GM19395 (cell line): Measurements from ENCODE around the gene SCAMP5.
A peak's percentile ranks its signal among the peaks of the same experiment; 100 is the strongest.

Source experiments
- ATAC-seq: cut with Tn5 transposase; IDR thresholded peaks from one replicate; pipeline ENCODE4 v1.9.1; 2021; ENCODE audit warnings: mild to moderate bottlenecking, moderate library complexity; ENCODE audit not compliant: unreplicated experiment

The SCAMP5 gene

GRCh38 chr15:74995182-74995778 lies at the start of gene SCAMP5:
Gene SCAMP5, plus strand, starts transcription at chr15:74995563. Its CDS starts 16,277 bp downstream, at chr15:75011840.
- ATAC-seq: peak; percentile 67

- no peak for ATAC-seq
Measured at GRCh38 chr15:74950078-74950908, 45.1 kb upstream of the SCAMP5 start.

GRCh38 chr15:74951006-74951405 lies 44.4 kb upstream of the SCAMP5 start:
- no peak for ATAC-seq

- no peak for ATAC-seq
Measured at GRCh38 chr15:74954515-74954914, 40.8 kb upstream of the SCAMP5 start.

GRCh38 chr15:74955017-74955416 lies 40.3 kb upstream of the SCAMP5 start:
- no peak for ATAC-seq

- ATAC-seq: peak; percentile 57
Measured at GRCh38 chr15:74955796-74956647, 39.3 kb upstream of the SCAMP5 start.

GRCh38 chr15:74956648-74957475 lies 38.5 kb upstream of the SCAMP5 start, which contains the start of gene RPP25:
Gene RPP25, minus strand, starts transcription at chr15:74956772. Its CDS starts 189 bp downstream, at chr15:74956583.
- peak; percentile 81 for ATAC-seq

GRCh38 chr15:74957476-74958035 lies 37.8 kb upstream of the SCAMP5 start:
- ATAC-seq: no peak

GRCh38 chr15:74958320-74958907 lies 36.9 kb upstream of the SCAMP5 start:
- ATAC-seq: no peak

GRCh38 chr15:74958908-74959585 lies 36.3 kb upstream of the SCAMP5 start:
- ATAC-seq: no peak

- no peak for ATAC-seq
Measured at GRCh38 chr15:74959586-74959939, 35.8 kb upstream of the SCAMP5 start.

- ATAC-seq: no peak
Measured at GRCh38 chr15:74960286-74960685, 35.1 kb upstream of the SCAMP5 start.

GRCh38 chr15:74960995-74961588 lies 34.3 kb upstream of the SCAMP5 start:
- ATAC-seq: no peak

- no peak for ATAC-seq
Measured at GRCh38 chr15:74961616-74962015, 33.7 kb upstream of the SCAMP5 start.

GRCh38 chr15:74962219-74962618 lies 33.1 kb upstream of the SCAMP5 start:
- no peak for ATAC-seq

- no peak for ATAC-seq
Measured at GRCh38 chr15:74962671-74963070, 32.7 kb upstream of the SCAMP5 start.

GRCh38 chr15:74963213-74963612 lies 32.1 kb upstream of the SCAMP5 start:
- no peak for ATAC-seq

GRCh38 chr15:74964794-74965193 lies 30.6 kb upstream of the SCAMP5 start:
- ATAC-seq: no peak

- ATAC-seq: no peak
Measured at GRCh38 chr15:74967670-74968069, 27.7 kb upstream of the SCAMP5 start.
